Suprapubic skin (tissue), 4 donors: Measurements from ENCODE around the gene KIAA0825.

Source experiments
- CTCF ChIP-seq, 2 donors: fragments of 200-600 bp in 1 of 2; fragments of 450-650 bp in 1 of 2; sonication (generic) in 1 of 2; IDR thresholded peaks; one replicate each; pipeline ENCODE4 v1.5.1; 2016 to 2019; ENCODE audit warnings: antibody characterized with exemption in 2 of 2, mild to moderate bottlenecking in 1 of 2, moderate library complexity in 1 of 2
- POLR2A ChIP-seq, 2 donors: fragments of 450-650 bp; IDR thresholded peaks; one replicate each; pipeline ENCODE4 v1.6.1; 2017; ENCODE audit warnings: antibody characterized with exemption in 2 of 2, mild to moderate bottlenecking in 2 of 2, moderate library complexity in 2 of 2
- POLR2AphosphoS5 ChIP-seq, 3 donors: sonication (generic); formaldehyde crosslinking; IDR thresholded peaks; one replicate each; pipeline ENCODE4 v1.6.1; 2017; ENCODE audit warnings: antibody characterized with exemption in 3 of 3

GRCh38 chr5:94355811-94356210 is 262.6 kb downstream of the KIAA0825 start:
- TF ChIP-seq POLR2A (IDR thresholded peaks at IDR 0.05) (no peak), CTCF (IDR thresholded peaks at IDR 0.05) (no peak), POLR2AphosphoS5 (IDR thresholded peaks at IDR 0.05) (no peak)
